AG09309 (cell line): ENCODE measurements around the gene RAPGEF5.

ENCODE experiments used
- DNase-seq: peaks from one replicate; pipeline ENCODE4 v3.0.0-alpha.2; 2010; ENCODE audit warnings: low read depth
- H3K4me3 ChIP-seq: 2 replicates; pipeline ENCODE4 v1.5.1; 2011; ENCODE audit warnings: mild to moderate bottlenecking, low read depth, low read length, moderate library complexity; ENCODE audit not compliant: control insufficient read depth
- CTCF ChIP-seq: IDR thresholded peaks from 2 replicates; pipeline ENCODE4 v1.5.1; 2011; ENCODE audit warnings: mild to moderate bottlenecking, low read depth, low read length, inconsistent platforms; ENCODE audit not compliant: insufficient read depth, control insufficient read depth; ENCODE audit errors: missing control alignments

Gene RAPGEF5

GRCh38 chr7:22193450-22193983 is 163.4 kb downstream of the RAPGEF5 start:
- TF ChIP-seq CTCF, result no peak
- DNase-seq, result no peak
- peak overlapping the region; percentile 26 for H3K4me3 ChIP-seq

GRCh38 chr7:22192801-22193200 is 164.2 kb downstream of the RAPGEF5 start:
- DNase-seq, result no peak
- H3K4me3 ChIP-seq, result no peak overlapping the region
- no peak for TF ChIP-seq CTCF

- no peak for DNase-seq
- no peak for TF ChIP-seq CTCF
- no peak overlapping the region for H3K4me3 ChIP-seq
These were observed 166.2 kb downstream of the RAPGEF5 start for GRCh38 chr7:22190736-22191135.

GRCh38 chr7:22189741-22190140 is 167.2 kb downstream of the RAPGEF5 start:
- no peak for DNase-seq
- H3K4me3 ChIP-seq, result no peak overlapping the region
- TF ChIP-seq CTCF, result no peak

GRCh38 chr7:22189230-22189629 is 167.7 kb downstream of the RAPGEF5 start:
- no peak for DNase-seq
- no peak for TF ChIP-seq CTCF
- no peak overlapping the region for H3K4me3 ChIP-seq

- DNase-seq, result no peak
- H3K4me3 ChIP-seq, result no peak overlapping the region
- no peak for TF ChIP-seq CTCF
These were observed 169.1 kb downstream of the RAPGEF5 start for GRCh38 chr7:22187691-22188348.
